PC-3 (cell line): ENCODE measurements around the gene NME7. TPM values are rescaled to one million over a fixed set of nuclear protein-coding genes. Genes with fewer than 3 reads are reported as not detected.
A peak's percentile ranks its signal among the peaks of the same experiment; 100 is the strongest.

Source experiments
- ATAC-seq: fragments of 200-7000 bp; cut with Tn5 transposase; 2 replicates; pipeline ENCODE4 v1.9.1; 2020; ENCODE audit warnings: mild to moderate bottlenecking, moderate library complexity
- BruUV-seq: library from RNA; stranded (reverse); fragments of 400-500 nt; replicated peaks from 2 replicates; lab custom pipeline; 2021; lab: Mats Ljungman, UMichigan
- CTCF ChIA-PET: fragments of 300-600 bp; sonication (Branson Sonifier 250); formaldehyde crosslinking; loops from one replicate; lab custom pipeline; 2022; ENCODE audit warnings: antibody characterized with exemption; lab: Charles Lee
- POLR2A ChIA-PET: fragments of 300-600 bp; sonication (Branson Sonifier 250); formaldehyde crosslinking; loops from one replicate; lab custom pipeline; 2022; ENCODE audit warnings: antibody characterized with exemption; ENCODE audit not compliant: unreplicated experiment; lab: Charles Lee
- DNase-seq: peaks from one replicate; pipeline ENCODE4 v3.0.0-alpha.2; 2015
- H2AFZ ChIP-seq: fragments of 300-600 bp; sonication (generic); 2 replicates; pipeline ENCODE4 v1.6.0; 2016; ENCODE audit warnings: antibody characterized with exemption, low read length
- H3F3A ChIP-seq: fragments of 300-600 bp; sonication (generic); one replicate; pipeline ENCODE4 v1.6.0; 2017; ENCODE audit warnings: antibody characterized with exemption, low read length, control low read depth, mild to moderate bottlenecking; ENCODE audit not compliant: unreplicated experiment
- H3K27ac ChIP-seq: fragments of 300-600 bp; sonication (generic); 2 replicates; pipeline ENCODE4 v1.5.1; 2016; ENCODE audit warnings: mild to moderate bottlenecking, low read length
- H3K27me3 ChIP-seq: fragments of 300-600 bp; sonication (generic); 2 replicates; pipeline ENCODE4 v1.6.1; 2016; ENCODE audit warnings: low read length, mixed read lengths
- H3K36me3 ChIP-seq: fragments of 300-600 bp; sonication (generic); 2 replicates; pipeline ENCODE4 v1.6.1; 2016; ENCODE audit warnings: low read depth, mixed run types, low read length, mixed read lengths
- H3K4me1 ChIP-seq: fragments of 300-600 bp; sonication (generic); 2 replicates; pipeline ENCODE4 v1.5.1; 2016; ENCODE audit warnings: low read length; ENCODE audit not compliant: insufficient read depth
- H3K4me2 ChIP-seq: fragments of 300-600 bp; sonication (generic); 2 replicates; pipeline ENCODE4 v1.6.0; 2016; ENCODE audit warnings: low read length
- H3K4me3 ChIP-seq: fragments of 300-600 bp; sonication (generic); 2 replicates; pipeline ENCODE4 v1.5.1; 2016; ENCODE audit warnings: mild to moderate bottlenecking, low read length, mixed read lengths
- H3K79me2 ChIP-seq: fragments of 300-600 bp; sonication (generic); 2 replicates; pipeline ENCODE4 v1.6.1; 2017; ENCODE audit warnings: low read length, mixed read lengths
- H3K9ac ChIP-seq: fragments of 300-600 bp; sonication (generic); 2 replicates; pipeline ENCODE4 v1.6.0; 2016; ENCODE audit warnings: mild to moderate bottlenecking, low read length
- H3K9me2 ChIP-seq: fragments of 300-600 bp; sonication (generic); replicated peaks from 2 replicates; pipeline ENCODE4 v1.6.1; 2016; ENCODE audit warnings: mixed run types, low read length, mixed read lengths
- H3K9me3 ChIP-seq: fragments of 300-600 bp; sonication (generic); 2 replicates; pipeline ENCODE4 v1.6.1; 2016; ENCODE audit warnings: low read length, mixed read lengths
- H4K20me1 ChIP-seq: fragments of 300-600 bp; sonication (generic); 2 replicates; pipeline ENCODE4 v1.6.1; 2016; ENCODE audit warnings: low read length, mixed read lengths
- EZH2 ChIP-seq: fragments of 300-600 bp; sonication (generic); IDR thresholded peaks from one replicate; pipeline ENCODE4 v1.6.1; 2017; ENCODE audit warnings: antibody characterized with exemption, mild to moderate bottlenecking, low read length; ENCODE audit not compliant: unreplicated experiment
- EZH2phosphoT487 ChIP-seq: fragments of 300-600 bp; sonication (generic); IDR thresholded peaks from 2 replicates; pipeline ENCODE4 v1.6.1; 2018; ENCODE audit warnings: mild to moderate bottlenecking, antibody characterized with exemption, low read length, borderline replicate concordance
- intact Hi-C: fragments of 100-400 bp; cut with micrococcal nuclease; formaldehyde crosslinking; loops from 2 replicates; pipeline ENCODE4 v1.9.0; 2023
- total RNA-seq: library from RNA; depleted of rRNA; stranded (reverse); fragments of >200 nt; gene quantifications from 2 replicates; pipeline ENCODE4 v1.2.3, GENCODE V29; 2014
- TF ChIP-seq, protein P1 (sequence below): fragments of 300-600 bp; sonication (generic); conservative IDR thresholded peaks from 2 replicates; pipeline ENCODE4 v1.5.1; 2017; ENCODE audit warnings: antibody characterized with exemption, low read depth, mild to moderate bottlenecking, low read length

Gene NME7
- total RNA-seq, 1 experiment from 2014 or later: 18.9 TPM

DNA sequence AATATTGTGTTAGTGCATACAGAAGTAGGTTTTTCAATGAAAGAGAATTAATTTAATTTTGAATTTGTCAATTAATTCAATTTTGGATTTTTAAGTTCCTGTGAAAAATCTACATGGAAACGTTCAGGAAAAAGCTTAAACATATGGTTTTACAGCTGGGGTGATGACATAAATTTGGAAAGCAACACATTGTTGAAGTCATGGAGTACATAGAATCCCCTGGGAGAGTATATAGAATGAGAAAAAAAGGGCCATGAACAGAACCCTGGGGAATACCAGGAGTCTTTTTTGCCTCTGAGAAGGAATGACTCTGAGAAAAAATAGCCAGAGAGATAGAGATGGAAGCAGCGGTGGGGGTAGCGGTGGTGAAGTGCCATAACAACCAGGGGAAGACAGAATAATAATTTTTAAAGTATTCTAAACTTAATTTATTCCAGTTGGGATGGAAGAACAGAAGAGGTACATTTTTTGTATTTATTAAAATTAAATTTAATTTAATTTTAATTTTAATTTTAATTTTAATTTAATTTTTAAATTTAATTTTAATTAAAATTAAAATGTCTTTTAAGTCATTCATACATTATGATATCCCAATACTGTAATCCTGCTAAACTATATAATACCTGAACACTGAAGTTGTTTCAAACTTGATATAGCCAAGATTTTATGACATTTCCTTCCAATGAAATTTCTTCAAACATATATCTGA is 48.9 kb downstream of the NME7 start:
- DNase-seq (no peak), ATAC-seq (no peak)
- Histone ChIP-seq H3F3A (no peaks in the 10 kb centered on the region), H2AFZ (no peak overlapping the region), H3K36me3 (no peaks in the 10 kb centered on the region), H3K4me1 (peaks cover 12% of the 10 kb centered on the region), H3K4me3 (no peak overlapping the region), H3K9ac (no peak overlapping the region), H3K4me2 (no peak overlapping the region), H3K27me3 (no peaks in the 10 kb centered on the region), H3K9me3 (no peaks in the 10 kb centered on the region), H3K9me2 (no peaks in the 10 kb centered on the region), H4K20me1 (no peaks in the 10 kb centered on the region), H3K27ac (no peak overlapping the region), H3K79me2 (no peaks in the 10 kb centered on the region)
- ChIA-PET CTCF (no interaction called here), POLR2A (interaction anchor here (0.7 kb wide), 1 partner anchor 31 kb away, joined by 3 read pairs; no protein-coding TSS in a partner anchor)
- BruUV-seq: no TSS peak
- intact Hi-C loops: no loop called here
- no peak for TF ChIP-seq EZH2
- no peak for TF ChIP-seq EZH2phosphoT487
- TF ChIP-seq, protein P1, sequence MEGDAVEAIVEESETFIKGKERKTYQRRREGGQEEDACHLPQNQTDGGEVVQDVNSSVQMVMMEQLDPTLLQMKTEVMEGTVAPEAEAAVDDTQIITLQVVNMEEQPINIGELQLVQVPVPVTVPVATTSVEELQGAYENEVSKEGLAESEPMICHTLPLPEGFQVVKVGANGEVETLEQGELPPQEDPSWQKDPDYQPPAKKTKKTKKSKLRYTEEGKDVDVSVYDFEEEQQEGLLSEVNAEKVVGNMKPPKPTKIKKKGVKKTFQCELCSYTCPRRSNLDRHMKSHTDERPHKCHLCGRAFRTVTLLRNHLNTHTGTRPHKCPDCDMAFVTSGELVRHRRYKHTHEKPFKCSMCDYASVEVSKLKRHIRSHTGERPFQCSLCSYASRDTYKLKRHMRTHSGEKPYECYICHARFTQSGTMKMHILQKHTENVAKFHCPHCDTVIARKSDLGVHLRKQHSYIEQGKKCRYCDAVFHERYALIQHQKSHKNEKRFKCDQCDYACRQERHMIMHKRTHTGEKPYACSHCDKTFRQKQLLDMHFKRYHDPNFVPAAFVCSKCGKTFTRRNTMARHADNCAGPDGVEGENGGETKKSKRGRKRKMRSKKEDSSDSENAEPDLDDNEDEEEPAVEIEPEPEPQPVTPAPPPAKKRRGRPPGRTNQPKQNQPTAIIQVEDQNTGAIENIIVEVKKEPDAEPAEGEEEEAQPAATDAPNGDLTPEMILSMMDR: no peak

DNA sequence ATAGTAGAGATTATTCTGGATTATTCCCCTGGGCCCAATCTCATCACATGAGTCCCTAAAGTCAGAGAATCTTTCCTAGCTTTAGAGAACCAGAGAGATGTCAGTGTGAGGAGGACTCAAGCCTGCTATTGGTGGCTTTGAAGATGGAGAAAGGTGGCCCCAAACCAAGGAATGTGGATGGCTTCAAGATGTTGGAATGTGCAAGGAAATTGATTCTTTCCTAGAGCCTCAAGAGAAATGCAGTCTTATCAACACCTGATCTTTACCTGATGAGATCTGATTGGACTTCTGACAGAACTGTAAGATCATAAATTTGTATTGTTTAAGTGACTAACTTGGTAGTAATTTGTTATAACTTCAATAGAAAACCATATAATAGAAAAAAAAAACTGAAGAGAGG is 51.0 kb downstream of the NME7 start:
- H3F3A ChIP-seq: no peaks in the 10 kb centered on the region
- no peak overlapping the region for H3K4me2 ChIP-seq
- BruUV-seq: no TSS peak
- no peaks in the 10 kb centered on the region for H3K36me3 ChIP-seq
- H2AFZ ChIP-seq: no peak overlapping the region
- peaks cover 17% of the 10 kb centered on the region for H3K4me1 ChIP-seq
- ChIA-PET CTCF (no interaction called here), POLR2A (interaction anchor here (0.6 kb wide), 1 partner anchor 27 kb away, joined by 4 read pairs; no protein-coding TSS in a partner anchor)
- no peaks in the 10 kb centered on the region for H3K79me2 ChIP-seq
- no peak overlapping the region for H3K4me3 ChIP-seq
- intact Hi-C loops: no loop called here
- DNase-seq: peak; percentile 13
- no peak for ATAC-seq
- TF ChIP-seq, protein P1: no peak
- TF ChIP-seq EZH2phosphoT487: no peak
- TF ChIP-seq EZH2: no peak
- H3K9me3 ChIP-seq: no peaks in the 10 kb centered on the region
- H3K27ac ChIP-seq: no peak overlapping the region
- no peaks in the 10 kb centered on the region for H3K27me3 ChIP-seq
- no peak overlapping the region for H3K9ac ChIP-seq
- H4K20me1 ChIP-seq: no peaks in the 10 kb centered on the region
- no peaks in the 10 kb centered on the region for H3K9me2 ChIP-seq
